GM20000 (cell line): ENCODE results near the gene ZDHHC12.

Experiments used
- DNase-seq: peaks from one replicate; pipeline ENCODE4 v3.0.0; 2012; ENCODE audit warnings: low spot score
- CTCF ChIP-seq: IDR thresholded peaks from 2 replicates; pipeline ENCODE4 v1.5.1; 2012; ENCODE audit warnings: mild to moderate bottlenecking, control low read depth; ENCODE audit errors: extremely low read depth, missing control alignments

The ZDHHC12 gene

DNA sequence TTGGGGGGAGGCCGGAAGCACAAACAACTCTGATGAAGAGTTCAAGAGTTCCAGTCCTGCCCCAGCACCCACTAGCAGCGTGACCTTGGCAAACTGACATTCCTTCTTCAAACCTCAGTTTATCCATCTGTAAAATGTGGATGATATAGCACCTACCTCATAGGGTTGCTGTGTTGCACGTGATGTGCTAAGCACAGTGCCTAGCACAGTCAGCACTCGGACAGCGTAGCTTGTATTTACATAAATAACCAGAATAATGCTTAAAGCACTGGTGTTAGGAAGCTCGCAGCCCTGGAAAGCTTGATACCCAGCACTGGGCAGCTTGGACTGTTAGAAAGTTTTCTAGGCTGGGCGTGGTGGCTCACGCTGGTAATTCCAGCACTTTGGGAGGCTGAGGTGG is 16.5 kb downstream of the ZDHHC12 start:
- DNase-seq, result no peak
- no peak for TF ChIP-seq CTCF

DNA sequence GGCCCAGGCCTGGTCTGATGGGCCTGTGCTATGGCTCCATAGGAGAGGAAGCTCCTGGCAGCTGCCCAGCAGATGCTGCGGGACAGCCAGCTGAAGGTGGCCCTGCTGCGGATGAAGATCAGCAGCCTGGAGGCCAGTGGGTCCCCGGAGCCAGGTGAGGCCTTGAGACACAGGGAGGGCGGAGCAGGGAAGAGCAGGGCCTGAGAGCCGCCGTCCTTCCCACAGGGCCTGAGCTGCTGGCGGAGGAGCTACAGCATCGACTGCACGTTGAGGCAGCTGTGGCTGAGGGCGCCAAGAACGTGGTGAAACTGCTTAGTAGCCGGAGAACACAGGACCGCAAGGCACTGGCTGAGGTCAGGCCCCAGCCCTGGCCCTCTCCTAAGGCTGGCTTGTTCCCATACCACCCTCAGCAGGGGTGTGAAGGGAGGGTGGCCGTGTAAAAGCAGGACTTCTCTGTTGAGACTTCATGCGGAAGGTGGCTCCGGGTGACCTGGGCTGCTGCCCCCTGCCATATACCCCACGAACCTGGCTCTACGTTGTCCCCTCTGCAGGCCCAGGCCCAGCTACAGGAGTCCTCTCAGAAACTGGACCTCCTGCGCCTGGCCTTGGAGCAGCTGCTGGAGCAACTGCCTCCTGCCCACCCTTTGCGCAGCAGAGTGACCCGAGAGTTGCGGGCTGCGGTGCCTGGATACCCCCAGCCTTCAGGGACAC is 17.1 kb downstream of the ZDHHC12 start:
- TF ChIP-seq CTCF, result no peak
- DNase-seq, result no peak

GRCh38 chr9:128706045-128706444 is 17.9 kb downstream of the ZDHHC12 start:
- no peak for TF ChIP-seq CTCF
- DNase-seq, result no peak

DNA sequence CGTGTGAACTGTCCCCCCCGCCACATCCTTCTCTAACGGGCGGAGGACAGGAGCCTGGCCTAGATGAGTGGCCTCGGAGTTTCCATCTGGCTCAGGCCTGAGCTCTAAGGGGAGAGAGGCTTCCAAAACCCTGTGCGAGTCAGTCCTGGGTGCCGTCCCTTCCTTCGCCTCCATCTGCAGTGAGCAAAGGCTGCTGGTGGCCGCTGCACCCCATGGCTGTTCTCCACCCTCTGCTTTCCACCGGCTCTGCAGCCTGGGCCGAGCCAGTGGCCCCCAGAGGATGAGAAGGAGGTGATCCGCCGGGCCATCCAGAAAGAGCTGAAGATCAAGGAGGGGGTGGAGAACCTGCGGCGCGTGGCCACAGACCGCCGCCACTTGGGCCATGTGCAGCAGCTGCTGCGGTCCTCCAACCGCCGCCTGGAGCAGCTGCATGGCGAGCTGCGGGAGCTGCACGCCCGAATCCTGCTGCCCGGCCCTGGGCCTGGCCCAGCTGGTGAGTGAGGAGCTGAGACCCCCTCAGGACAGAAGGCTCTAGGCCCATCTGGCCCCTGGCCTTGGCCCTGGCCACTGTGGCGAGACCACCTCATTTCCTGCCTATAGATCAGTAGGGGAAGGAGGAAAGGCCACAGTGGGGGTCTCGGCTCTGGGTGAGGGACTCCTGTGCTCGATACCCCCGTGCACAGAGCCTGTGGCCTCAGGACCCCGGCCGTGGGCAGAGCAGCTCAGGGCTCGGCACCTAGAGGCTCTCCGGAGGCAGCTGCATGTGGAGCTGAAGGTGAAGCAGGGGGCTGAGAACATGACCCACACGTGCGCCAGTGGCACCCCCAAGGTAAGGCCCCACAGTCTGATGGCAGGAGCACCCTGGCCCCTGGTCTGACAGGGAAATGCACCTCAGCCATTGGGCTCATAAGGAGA is 18.6 kb downstream of the ZDHHC12 start:
- DNase-seq, result no peak
- TF ChIP-seq CTCF, result no peak

GRCh38 chr9:128704356-128704670 is 19.6 kb downstream of the ZDHHC12 start:
- TF ChIP-seq CTCF, result no peak
- no peak for DNase-seq

- no peak for TF ChIP-seq CTCF
- DNase-seq, result no peak
These were observed 20.1 kb downstream of the ZDHHC12 start for GRCh38 chr9:128703616-128704355.
